Raji (cell line): ENCODE results near the gene SOS1.

Experiments used
- POLR2A ChIP-seq: IDR thresholded peaks from 2 replicates; pipeline ENCODE4 v1.6.1; 2011; ENCODE audit warnings: low read depth, low read length, control low read depth; ENCODE audit not compliant: insufficient read depth

SOS1 gene

GRCh38 chr2:38978296-38978903, 142.5 kb downstream of the SOS1 start:
- no peak for TF ChIP-seq POLR2A

DNA sequence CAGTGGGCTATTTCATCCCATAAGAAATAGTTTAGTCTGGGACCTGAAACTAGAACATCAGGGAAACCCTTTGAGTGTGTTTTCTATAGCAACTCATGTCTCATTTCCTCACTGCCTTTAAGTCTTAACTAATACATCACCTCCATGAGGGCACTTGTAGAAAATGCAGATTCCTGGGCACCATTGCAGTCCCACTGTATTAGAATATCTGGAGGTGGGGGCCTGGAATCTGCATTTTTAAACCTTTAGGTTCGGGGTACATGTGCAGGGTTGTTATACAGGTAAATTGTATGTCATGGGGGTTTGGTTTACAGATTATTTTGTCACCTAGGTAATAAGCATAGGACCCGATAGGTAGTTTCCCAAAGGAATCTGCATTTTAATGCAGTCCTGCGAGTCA, 143.8 kb downstream of the SOS1 start:
- TF ChIP-seq POLR2A: no peak

DNA sequence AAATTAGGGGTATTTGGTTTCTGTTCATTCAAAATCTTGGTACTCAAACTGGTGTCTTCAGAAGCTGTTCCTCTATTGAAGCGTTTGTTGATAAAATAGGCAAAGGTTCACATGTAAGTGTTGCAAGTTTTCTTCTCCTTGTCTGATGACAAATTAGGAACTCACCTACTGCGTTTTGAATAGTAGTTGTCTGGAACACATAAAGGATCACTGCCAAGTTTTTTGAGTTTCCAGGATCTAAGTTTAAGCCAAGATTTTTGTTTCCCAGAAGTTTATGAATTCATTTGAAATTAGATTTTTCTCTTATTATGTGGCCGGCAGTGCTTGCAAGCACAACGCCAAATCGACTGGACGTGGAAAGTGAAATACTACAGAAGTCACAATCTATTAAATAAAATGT, 145.8 kb downstream of the SOS1 start:
- TF ChIP-seq POLR2A: no peak

- no peak for TF ChIP-seq POLR2A
Measured at GRCh38 chr2:38973266-38973665, 147.6 kb downstream of the SOS1 start.

GRCh38 chr2:38971377-38971776, 149.5 kb downstream of the SOS1 start:
- no peak for TF ChIP-seq POLR2A

DNA sequence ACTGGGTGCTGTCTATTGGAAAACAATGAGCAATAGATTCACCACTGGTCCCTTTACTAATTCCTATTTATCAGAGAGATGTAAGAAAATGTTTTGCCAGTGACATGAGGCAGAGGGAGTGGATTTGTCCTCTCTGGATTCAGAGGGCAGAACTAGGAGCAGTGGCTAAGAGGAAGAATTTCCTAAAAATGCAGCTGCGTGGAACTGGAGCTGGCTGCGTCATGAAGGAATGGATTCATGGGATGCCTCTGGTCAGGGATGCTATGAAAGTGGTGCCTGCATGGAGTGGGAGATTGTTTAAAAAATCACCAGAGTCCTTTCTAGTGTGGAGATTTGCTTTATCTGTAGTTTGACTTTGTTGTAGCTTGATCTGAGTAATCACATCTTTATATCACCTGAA, 152.8 kb downstream of the SOS1 start:
- no peak for TF ChIP-seq POLR2A

DNA sequence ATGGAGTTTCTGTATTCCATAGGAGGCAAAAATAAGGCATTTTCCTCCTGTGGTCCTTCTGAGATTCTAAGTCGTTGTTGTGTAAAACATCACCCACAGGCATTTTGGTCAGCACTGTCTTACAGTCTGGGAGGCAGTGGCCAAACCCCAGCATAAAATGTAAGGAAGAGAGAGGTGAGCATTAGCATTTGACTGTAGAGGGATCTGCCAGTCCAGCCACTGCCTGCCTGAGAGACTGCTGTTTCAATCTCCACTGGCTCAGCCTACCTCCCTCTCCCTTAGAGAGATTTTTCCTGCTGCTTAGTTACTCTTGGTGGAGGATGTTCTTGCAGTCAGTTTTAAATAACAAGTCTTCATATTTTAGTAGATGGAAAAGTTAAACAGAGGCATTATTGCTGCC, 154.2 kb downstream of the SOS1 start:
- no peak for TF ChIP-seq POLR2A

- no peak for TF ChIP-seq POLR2A
Measured at GRCh38 chr2:38966006-38966405, 154.8 kb downstream of the SOS1 start.

DNA sequence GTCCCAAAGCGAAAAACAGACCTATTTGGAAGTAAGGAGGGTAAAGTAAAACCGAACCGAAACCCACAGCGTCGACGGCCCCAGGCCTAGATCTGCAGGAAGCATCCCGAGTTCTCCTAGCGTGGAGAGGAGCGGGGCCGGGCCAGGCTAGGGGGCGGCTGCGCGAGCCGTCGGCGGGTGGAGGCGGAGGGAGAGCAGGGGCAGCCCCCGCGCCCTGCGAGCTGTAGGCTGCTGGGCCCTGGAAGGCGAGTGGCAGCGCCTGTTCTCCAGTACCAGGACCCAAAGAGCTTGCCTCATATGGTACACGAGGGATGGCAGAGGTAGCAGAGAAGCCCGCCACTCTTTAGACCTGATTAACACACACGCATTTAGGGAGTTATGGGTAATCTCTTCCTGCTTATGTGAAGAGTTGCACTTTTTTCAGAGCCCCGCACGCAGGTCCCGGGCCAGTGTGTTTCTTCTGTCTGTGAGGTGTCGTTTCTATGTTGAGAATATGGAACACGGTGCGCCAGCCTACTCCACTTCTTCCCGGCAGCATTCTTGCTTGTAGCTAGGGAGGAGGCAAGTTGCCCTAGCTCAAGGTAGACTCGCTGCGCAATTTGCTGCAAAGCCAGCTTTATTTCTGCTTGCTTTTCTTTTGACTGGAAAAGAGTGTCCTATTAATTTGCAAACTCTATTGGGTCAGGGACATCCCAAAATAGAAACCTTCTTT, 160.1 kb downstream of the SOS1 start:
- TF ChIP-seq POLR2A: no peak

DNA sequence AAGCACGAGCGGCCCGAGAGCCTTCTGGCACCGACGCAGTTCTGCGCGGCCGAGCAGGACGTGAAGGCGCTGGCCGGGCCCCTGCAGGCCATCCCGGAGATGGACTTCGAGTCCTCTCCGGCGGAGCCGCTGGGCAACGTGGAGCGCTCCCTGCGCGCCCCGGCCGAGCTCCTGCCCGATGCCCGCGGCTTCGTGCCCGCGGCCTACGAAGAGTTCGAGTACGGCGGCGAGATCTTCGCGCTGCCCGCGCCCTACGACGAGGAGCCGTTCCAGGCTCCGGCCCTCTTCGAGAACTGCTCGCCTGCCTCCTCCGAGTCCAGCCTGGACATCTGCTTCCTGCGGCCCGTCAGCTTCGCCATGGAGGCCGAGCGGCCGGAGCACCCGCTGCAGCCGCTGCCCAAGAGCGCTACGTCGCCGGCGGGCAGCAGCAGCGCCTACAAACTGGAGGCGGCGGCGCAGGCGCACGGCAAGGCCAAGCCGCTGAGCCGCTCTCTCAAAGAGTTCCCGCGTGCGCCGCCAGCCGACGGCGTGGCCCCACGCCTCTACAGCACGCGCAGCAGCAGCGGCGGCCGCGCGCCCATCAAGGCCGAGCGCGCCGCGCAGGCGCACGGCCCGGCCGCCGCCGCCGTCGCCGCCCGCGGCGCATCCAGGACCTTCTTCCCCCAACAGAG, 160.8 kb downstream of the SOS1 start:
- no peak for TF ChIP-seq POLR2A

- TF ChIP-seq POLR2A: no peak
Measured at GRCh38 chr2:38959466-38959865, 161.4 kb downstream of the SOS1 start.

GRCh38 chr2:38957972-38958371, 162.9 kb downstream of the SOS1 start:
- TF ChIP-seq POLR2A: no peak

DNA sequence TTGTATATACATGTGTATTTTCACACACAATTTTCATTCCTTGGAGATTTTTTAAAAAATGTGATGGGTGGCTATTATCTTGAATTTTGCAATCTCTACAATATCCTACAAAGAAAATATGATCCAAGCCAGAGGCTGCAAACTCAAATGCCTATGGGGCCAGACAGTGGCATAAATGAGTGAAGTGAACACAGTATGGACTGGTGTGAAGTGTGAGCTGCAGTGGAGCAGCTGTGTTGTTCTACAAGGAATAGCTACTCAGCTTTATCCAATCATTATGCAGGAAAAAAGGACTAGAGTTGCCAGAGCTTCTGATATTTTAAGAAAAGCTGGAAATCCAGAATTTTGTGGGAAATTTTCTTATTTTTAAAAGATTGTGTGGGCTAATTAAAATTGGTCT, 169.1 kb downstream of the SOS1 start:
- no peak for TF ChIP-seq POLR2A

DNA sequence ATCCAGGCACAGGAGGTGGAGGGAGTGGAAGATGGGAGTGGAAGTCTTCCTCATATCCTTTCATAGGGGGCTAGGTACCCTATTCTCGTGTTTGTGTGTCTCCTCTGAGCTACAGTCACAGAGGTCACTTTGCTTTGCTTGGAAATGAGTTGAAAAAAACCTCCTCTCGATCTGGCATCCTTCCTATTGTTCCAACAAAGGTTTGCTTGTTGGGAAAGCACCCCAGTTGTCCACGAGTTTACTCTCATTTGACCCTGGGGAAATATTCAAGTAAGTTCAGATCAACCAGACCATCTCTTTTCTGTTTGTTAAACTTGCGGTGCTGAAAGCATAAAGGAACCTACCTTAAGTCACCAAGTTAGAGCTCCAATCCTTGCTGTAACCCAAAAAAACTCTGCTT, 171.9 kb downstream of the SOS1 start:
- no peak for TF ChIP-seq POLR2A

DNA sequence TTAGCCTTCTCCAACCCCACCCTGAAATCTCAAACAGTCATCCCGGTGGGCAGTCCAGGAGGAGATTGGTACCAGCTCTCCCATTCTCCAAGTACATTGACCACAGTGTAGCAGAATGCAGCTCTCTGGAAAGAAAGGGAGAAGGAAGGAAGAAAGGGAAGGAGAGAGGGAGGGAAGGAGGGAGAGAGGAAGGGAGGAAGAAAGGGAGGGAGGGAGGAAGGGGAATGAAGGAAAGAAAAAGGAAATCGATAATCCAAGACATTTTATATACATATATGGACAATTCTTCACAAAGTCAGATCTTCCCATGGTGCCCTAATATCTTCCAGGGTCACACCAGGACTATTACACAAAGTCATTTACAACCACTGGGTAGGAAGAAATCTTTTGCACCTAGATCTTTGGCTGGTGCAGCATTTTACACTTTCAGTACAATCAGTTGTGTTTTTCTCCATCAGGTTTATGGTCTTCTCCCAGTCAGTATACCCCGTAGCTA, 172.4 kb downstream of the SOS1 start:
- no peak for TF ChIP-seq POLR2A
